ENCODE results near the gene EFNA5.

DNA sequence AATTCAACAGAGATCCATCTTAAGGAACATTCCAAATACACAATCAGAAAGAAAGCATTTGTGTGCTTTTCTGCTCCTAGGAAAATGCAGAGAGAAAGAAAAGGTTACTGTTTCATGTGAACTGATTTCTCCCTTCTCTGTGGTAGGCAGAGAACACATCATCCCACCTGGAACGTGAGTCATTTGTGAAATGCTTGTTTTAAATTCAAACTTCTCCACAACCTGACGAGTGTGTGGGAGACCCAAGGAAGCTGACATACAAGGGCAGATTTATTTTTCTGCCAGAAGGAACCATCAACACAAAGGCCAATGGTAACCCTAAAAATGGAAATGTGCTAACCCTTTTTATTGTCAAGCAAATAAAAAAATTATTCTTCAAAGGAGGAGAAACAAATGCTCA is 156.4 kb downstream of the EFNA5 start:
- no peak for TF ChIP-seq ZFX (IDR thresholded peaks at IDR 0.05; ENCODE audit: borderline replicate concordance)
- no peak for TF ChIP-seq CTCF (IDR thresholded peaks at IDR 0.05)

Measured in 22Rv1 (cell line).